Endodermal cell (in vitro differentiated cells): ENCODE measurements around the gene BCDIN3D. TPM values are rescaled to one million over a fixed set of nuclear protein-coding genes. Genes with fewer than 3 reads are reported as not detected.

Experiments used
- DNase-seq: peaks from one replicate; pipeline ENCODE4 v3.0.0-alpha.2; 2017
- H3K27ac ChIP-seq: 2 replicates; pipeline ENCODE4 v1.5.1; 2013; ENCODE audit warnings: mild to moderate bottlenecking, low read depth, low read length, moderate library complexity
- H3K27me3 ChIP-seq: 2 replicates; pipeline ENCODE4 v1.6.1; 2013; ENCODE audit warnings: mild to moderate bottlenecking, low read length, moderate library complexity; ENCODE audit not compliant: insufficient read depth, control insufficient read depth, poor library complexity, severe bottlenecking
- H3K36me3 ChIP-seq: 2 replicates; pipeline ENCODE4 v1.7.0; 2013; ENCODE audit warnings: mild to moderate bottlenecking, low read length, moderate library complexity; ENCODE audit not compliant: control insufficient read depth, insufficient read depth
- H3K4me1 ChIP-seq: one replicate; pipeline ENCODE4 v1.7.0; 2013; ENCODE audit warnings: low read length; ENCODE audit not compliant: control insufficient read depth, insufficient read depth
- H3K4me3 ChIP-seq: 2 replicates; pipeline ENCODE4 v1.5.1; 2013; ENCODE audit warnings: mild to moderate bottlenecking, low read length, moderate library complexity
- H3K9ac ChIP-seq: 2 replicates; pipeline ENCODE4 v1.6.1; 2013; ENCODE audit warnings: mild to moderate bottlenecking, low read length, moderate library complexity; ENCODE audit not compliant: poor library complexity, severe bottlenecking; ENCODE audit errors: extremely low read depth
- H3K9me3 ChIP-seq: 2 replicates; pipeline ENCODE4 v1.6.1; 2013; ENCODE audit warnings: mild to moderate bottlenecking, low read length, moderate library complexity; ENCODE audit not compliant: control insufficient read depth
- H3K27ac Mint-ChIP-seq: 2 replicates; pipeline ENCODE4 v1.8.0; 2020; ENCODE audit warnings: mixed read lengths
- H3K27me3 Mint-ChIP-seq: 2 replicates; pipeline ENCODE4 v1.8.0; 2021; ENCODE audit warnings: mild to moderate bottlenecking, mixed read lengths; ENCODE audit not compliant: insufficient read depth
- H3K36me3 Mint-ChIP-seq: 2 replicates; pipeline ENCODE4 v1.8.0; 2020; ENCODE audit warnings: low read depth, mixed read lengths
- H3K4me1 Mint-ChIP-seq: 2 replicates; pipeline ENCODE4 v1.8.0; 2020; ENCODE audit warnings: mixed read lengths
- H3K4me3 Mint-ChIP-seq: 2 replicates; pipeline ENCODE4 v1.8.0; 2020; ENCODE audit warnings: mild to moderate bottlenecking, moderate library complexity, mixed read lengths
- H3K9me3 Mint-ChIP-seq: 2 replicates; pipeline ENCODE4 v1.8.0; 2020; ENCODE audit warnings: mild to moderate bottlenecking, mixed read lengths
- WGBS, 2 experiments: methylation state at CpG; one replicate each; pipeline versions ENCODE4 v1.1.5 to v1.1.7; 2013; ENCODE audit warnings: missing lambda C conversion rate in 2 of 2, mixed read lengths in 1 of 2; ENCODE audit not compliant: insufficient coverage in 1 of 2, insufficient read length in 1 of 2; 5-methylcytosine and 5-hydroxymethylcytosine counted together
- total RNA-seq, 2 donors: library from RNA; stranded (reverse); fragmentation: NEBNext Ultra II Directional in 1 of 2; extraction: Animal tissue kit (Norgen Biotek cat#: 25700) in 1 of 2; gene quantifications; 2 replicates in 1 of 2; 3 replicates in 1 of 2; pipeline ENCODE4 v1.2.1, GENCODE V29; 2021
- TF ChIP-seq, protein P1 (sequence below): fragments of 200-600 bp; sonication (generic); conservative IDR thresholded peaks from 2 replicates; pipeline ENCODE4 v1.5.0; 2021; ENCODE audit warnings: antibody characterized with exemption, mild to moderate bottlenecking

The BCDIN3D gene
- total RNA-seq, 2 donors from 2014 or later, result 2.8 to 3.8 TPM

DNA sequence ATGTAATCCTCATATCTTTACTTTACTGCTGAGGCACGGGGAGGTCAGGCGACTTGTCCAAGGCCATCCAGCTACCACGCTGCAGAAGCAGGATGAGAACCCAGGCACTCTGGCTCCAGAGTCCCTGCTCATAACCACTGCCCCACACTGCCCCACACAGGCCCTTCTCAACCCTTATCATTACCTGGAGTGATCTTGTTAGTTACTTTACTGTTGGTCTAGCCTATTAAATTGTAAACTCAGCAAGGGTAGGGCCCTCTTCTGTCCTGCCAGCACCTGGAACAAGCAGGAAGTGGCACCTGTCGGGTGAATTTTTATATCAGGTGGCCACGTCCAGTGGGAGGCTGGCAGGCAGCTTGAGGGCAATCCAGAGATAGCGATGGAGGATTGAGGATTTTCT, 48.6 kb upstream of the BCDIN3D start:
- Histone ChIP-seq H3K27ac (no peak overlapping the region), H3K36me3 (no peaks in the 10 kb centered on the region), H3K9me3 (no peaks in the 10 kb centered on the region), H3K4me3 (no peak overlapping the region), H3K27me3 (no peaks in the 10 kb centered on the region), H3K4me1 (no peaks in the 10 kb centered on the region), H3K9ac (no peak overlapping the region)
- no peaks in the 10 kb centered on the region for H3K9me3 Mint-ChIP-seq
- 93 to 94% methylated on average over 5 to 6 of the region's 6 CpGs for whole genome bisulfite sequencing, 2 experiments
- H3K4me1 Mint-ChIP-seq, result peaks cover 17% of the 10 kb centered on the region
- no peak overlapping the region for H3K27ac Mint-ChIP-seq
- H3K27me3 Mint-ChIP-seq, result peaks cover 32% of the 10 kb centered on the region
- TF ChIP-seq, protein P1, sequence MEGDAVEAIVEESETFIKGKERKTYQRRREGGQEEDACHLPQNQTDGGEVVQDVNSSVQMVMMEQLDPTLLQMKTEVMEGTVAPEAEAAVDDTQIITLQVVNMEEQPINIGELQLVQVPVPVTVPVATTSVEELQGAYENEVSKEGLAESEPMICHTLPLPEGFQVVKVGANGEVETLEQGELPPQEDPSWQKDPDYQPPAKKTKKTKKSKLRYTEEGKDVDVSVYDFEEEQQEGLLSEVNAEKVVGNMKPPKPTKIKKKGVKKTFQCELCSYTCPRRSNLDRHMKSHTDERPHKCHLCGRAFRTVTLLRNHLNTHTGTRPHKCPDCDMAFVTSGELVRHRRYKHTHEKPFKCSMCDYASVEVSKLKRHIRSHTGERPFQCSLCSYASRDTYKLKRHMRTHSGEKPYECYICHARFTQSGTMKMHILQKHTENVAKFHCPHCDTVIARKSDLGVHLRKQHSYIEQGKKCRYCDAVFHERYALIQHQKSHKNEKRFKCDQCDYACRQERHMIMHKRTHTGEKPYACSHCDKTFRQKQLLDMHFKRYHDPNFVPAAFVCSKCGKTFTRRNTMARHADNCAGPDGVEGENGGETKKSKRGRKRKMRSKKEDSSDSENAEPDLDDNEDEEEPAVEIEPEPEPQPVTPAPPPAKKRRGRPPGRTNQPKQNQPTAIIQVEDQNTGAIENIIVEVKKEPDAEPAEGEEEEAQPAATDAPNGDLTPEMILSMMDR, result no peak
- no peak overlapping the region for H3K4me3 Mint-ChIP-seq
- no peak for DNase-seq
- H3K36me3 Mint-ChIP-seq, result no peaks in the 10 kb centered on the region

DNA sequence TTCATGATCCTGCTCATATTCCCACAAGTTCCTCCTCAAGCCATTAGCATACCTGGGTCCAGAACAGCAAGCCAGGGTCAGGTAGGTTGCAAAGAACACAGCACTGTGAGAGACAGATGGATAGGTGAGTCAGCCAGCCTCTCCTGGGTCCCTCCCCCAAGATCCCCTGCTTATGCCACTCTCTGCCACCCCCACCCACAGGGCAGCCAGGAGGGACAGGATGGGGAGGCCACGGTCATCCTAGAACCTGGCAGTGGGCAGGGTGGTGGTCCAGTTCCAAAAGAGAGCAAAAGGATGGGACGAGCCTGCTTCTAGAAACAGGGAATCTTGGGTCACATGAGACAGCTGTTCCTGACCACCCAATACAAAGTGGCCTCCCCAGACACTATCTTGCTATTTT, 48.1 kb upstream of the BCDIN3D start:
- TF ChIP-seq, protein P1, result no peak
- Histone ChIP-seq H3K4me3 (no peak overlapping the region), H3K9ac (no peak overlapping the region), H3K27me3 (no peaks in the 10 kb centered on the region), H3K27ac (no peak overlapping the region), H3K4me1 (no peaks in the 10 kb centered on the region), H3K36me3 (no peaks in the 10 kb centered on the region), H3K9me3 (no peaks in the 10 kb centered on the region)
- Mint-ChIP-seq H3K27me3 (peaks cover 31% of the 10 kb centered on the region), H3K36me3 (no peaks in the 10 kb centered on the region), H3K4me1 (peaks cover 18% of the 10 kb centered on the region), H3K27ac (no peak overlapping the region), H3K9me3 (no peaks in the 10 kb centered on the region), H3K4me3 (no peak overlapping the region)
- DNase-seq, result no peak
- WGBS, 2 experiments, result 82 to 95% methylated on average over 2 of the region's 2 CpGs

DNA sequence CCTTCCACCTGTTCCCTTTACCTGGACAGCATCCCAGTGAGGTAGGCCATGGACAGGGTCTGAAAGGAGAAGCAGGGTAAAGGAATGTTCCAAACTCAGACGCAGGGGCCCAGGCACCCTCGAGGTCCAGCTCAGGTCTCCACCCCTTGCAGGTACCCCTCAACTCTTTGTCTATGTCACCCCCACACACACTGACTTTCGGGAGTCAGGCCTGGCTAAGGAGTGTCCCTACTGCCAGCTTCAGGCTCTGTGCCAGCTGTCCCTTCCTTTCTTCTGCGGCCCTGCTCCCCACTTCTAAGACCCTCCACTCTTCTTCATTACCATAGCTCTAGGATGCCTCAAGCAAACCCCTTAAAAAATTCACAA, 47.2 kb upstream of the BCDIN3D start:
- H3K4me3 Mint-ChIP-seq, result no peak overlapping the region
- DNase-seq, result no peak
- H3K27me3 Mint-ChIP-seq, result peaks cover 23% of the 10 kb centered on the region
- H3K27ac ChIP-seq, result no peak overlapping the region
- H3K4me3 ChIP-seq, result no peak overlapping the region
- no peaks in the 10 kb centered on the region for H3K36me3 ChIP-seq
- TF ChIP-seq, protein P1, result no peak
- H3K9ac ChIP-seq, result no peak overlapping the region
- no peaks in the 10 kb centered on the region for H3K36me3 Mint-ChIP-seq
- peaks cover 27% of the 10 kb centered on the region for H3K4me1 Mint-ChIP-seq
- WGBS, 2 experiments, result 84 to 89% methylated on average over 2 to 4 of the region's 4 CpGs
- H3K4me1 ChIP-seq, result peaks cover 3% of the 10 kb centered on the region
- no peaks in the 10 kb centered on the region for H3K27me3 ChIP-seq
- H3K9me3 ChIP-seq, result no peaks in the 10 kb centered on the region
- no peak overlapping the region for H3K27ac Mint-ChIP-seq
- no peaks in the 10 kb centered on the region for H3K9me3 Mint-ChIP-seq
